Fibroblast of the aortic adventitia (primary cell): ENCODE measurements around the gene LSP1. TPM values are rescaled to one million over a fixed set of nuclear protein-coding genes. Genes with fewer than 3 reads are reported as not detected.

Experiments
- DNase-seq: peaks from one replicate; pipeline ENCODE4 v3.0.0-alpha.2; 2010; ENCODE audit warnings: low read depth
- H3K4me3 ChIP-seq: 2 replicates; pipeline ENCODE4 v1.5.1; 2011; ENCODE audit warnings: low read depth, mild to moderate bottlenecking, control low read depth, low read length, moderate library complexity
- total RNA-seq: library from RNA; depleted of rRNA; stranded (reverse); fragments of >200 nt; gene quantifications from 2 replicates; pipeline ENCODE4 v1.2.3, GENCODE V29; 2012; ENCODE audit warnings: low replicate concordance
- TF ChIP-seq, protein P1 (sequence below): IDR thresholded peaks from 2 replicates; pipeline ENCODE4 v1.5.1; 2011; ENCODE audit warnings: mild to moderate bottlenecking, low read length, control low read depth, inconsistent platforms; ENCODE audit not compliant: insufficient read depth

LSP1 gene
- total RNA-seq, 1 donor: 40.2 TPM

GRCh38 chr11:1834062-1834610 lies 18.7 kb upstream of the LSP1 start:
- TF ChIP-seq, protein P1, sequence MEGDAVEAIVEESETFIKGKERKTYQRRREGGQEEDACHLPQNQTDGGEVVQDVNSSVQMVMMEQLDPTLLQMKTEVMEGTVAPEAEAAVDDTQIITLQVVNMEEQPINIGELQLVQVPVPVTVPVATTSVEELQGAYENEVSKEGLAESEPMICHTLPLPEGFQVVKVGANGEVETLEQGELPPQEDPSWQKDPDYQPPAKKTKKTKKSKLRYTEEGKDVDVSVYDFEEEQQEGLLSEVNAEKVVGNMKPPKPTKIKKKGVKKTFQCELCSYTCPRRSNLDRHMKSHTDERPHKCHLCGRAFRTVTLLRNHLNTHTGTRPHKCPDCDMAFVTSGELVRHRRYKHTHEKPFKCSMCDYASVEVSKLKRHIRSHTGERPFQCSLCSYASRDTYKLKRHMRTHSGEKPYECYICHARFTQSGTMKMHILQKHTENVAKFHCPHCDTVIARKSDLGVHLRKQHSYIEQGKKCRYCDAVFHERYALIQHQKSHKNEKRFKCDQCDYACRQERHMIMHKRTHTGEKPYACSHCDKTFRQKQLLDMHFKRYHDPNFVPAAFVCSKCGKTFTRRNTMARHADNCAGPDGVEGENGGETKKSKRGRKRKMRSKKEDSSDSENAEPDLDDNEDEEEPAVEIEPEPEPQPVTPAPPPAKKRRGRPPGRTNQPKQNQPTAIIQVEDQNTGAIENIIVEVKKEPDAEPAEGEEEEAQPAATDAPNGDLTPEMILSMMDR: no peak
- no peak for DNase-seq
- H3K4me3 ChIP-seq: no peak overlapping the region

- no peak for DNase-seq
- TF ChIP-seq, protein P1: no peak
- no peak within 1 kb of the TSS for H3K4me3 ChIP-seq
Observed at GRCh38 chr11:1834779-1835670, 17.9 kb upstream of the LSP1 start, which contains the start of gene SYT8. TSS of gene SYT8 (plus strand) at chr11:1834990. CDS start at chr11:1835106, 116 bp downstream.

GRCh38 chr11:1835671-1836010 lies 17.2 kb upstream of the LSP1 start:
- no peak overlapping the region for H3K4me3 ChIP-seq
- DNase-seq: no peak
- TF ChIP-seq, protein P1: no peak

DNA sequence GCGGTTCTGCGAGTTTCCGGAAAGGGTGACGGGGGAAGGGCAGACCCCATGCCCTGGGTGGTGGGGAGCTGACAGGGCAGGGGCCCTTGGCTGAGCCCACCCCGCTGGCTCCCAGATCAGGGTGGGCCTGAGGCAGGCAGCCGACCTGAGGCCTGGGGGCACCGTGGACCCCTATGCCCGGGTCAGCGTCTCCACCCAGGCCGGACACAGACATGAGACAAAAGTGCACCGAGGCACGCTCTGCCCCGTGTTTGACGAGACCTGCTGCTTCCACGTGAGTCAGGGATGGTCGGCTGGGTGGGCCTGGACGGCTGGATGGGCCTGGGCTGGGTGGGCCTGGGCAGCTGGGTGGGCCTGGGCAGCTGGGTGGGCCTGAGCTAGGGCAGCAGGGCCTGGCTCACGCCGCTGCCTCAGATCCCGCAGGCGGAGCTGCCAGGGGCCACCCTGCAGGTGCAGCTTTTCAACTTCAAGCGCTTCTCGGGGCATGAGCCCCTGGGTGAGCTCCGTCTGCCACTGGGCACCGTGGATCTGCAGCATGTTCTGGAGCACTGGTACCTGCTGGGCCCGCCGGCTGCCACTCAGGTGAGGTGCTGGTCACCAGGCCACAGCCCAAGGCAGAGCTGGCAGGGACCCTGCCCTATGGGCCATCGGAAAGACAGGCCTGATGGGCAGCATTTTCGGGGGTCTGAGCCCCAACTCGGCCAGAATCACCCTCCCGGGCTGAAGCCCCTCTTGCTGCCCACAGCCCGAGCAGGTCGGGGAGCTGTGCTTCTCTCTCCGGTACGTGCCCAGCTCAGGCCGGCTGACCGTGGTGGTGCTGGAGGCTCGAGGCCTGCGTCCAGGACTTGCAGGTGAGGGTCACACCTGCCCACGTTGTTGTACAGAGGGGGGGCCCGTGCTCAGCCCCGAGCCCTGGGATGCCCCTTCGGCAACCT lies 16.6 kb upstream of the LSP1 start:
- H3K4me3 ChIP-seq: no peak overlapping the region
- TF ChIP-seq, protein P1: no peak
- no peak for DNase-seq

GRCh38 chr11:1837171-1838076 lies 15.5 kb upstream of the LSP1 start:
- TF ChIP-seq, protein P1: peak; percentile 92
- DNase-seq: peak; percentile 49
- no peak overlapping the region for H3K4me3 ChIP-seq

DNA sequence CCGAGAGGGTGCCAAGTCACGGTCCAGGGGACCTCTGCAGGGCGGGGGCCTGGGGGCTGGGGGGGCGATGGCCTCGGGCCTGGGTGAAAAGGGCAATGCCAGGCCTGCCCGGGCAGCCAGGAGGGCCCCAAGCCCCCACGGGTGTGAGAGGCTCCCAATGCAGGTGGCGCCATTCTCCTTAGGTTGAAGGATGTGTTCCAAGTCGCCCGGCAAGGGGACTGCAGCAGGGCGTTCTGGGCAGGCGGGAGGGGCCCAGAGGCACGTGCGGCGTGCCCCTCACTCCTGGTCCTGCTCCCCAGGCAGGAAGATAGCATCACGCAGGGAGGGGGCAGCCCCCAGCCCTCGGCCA lies 14.8 kb upstream of the LSP1 start:
- no peak for DNase-seq
- H3K4me3 ChIP-seq: no peak overlapping the region
- TF ChIP-seq, protein P1: no peak
